HCT116 (cell line): ENCODE measurements around the gene DHRS2. TPM values are rescaled to one million over a fixed set of nuclear protein-coding genes. Genes with fewer than 3 reads are reported as not detected.

Experiments
- ATAC-seq: fragments of 200-7000 bp; cut with Tn5 transposase; 2 replicates; pipeline ENCODE4 v1.9.1; 2020; ENCODE audit warnings: mild to moderate bottlenecking, moderate library complexity
- BruUV-seq: library from RNA; stranded (reverse); fragments of 400-500 nt; replicated peaks from 2 replicates; lab custom pipeline; 2021; lab: Mats Ljungman, UMichigan
- CTCF ChIA-PET: fragments of 300-600 bp; sonication (Branson Sonifier 250); formaldehyde crosslinking; loops from one replicate; lab custom pipeline; 2021; ENCODE audit warnings: antibody characterized with exemption; lab: Charles Lee
- POLR2A ChIA-PET: fragments of 300-600, 350-600 bp; sonication (Branson Sonifier 250); formaldehyde crosslinking; loops from one replicate; lab custom pipeline; 2021; ENCODE audit warnings: antibody characterized with exemption; lab: Charles Lee
- RAD21 ChIA-PET, 2 experiments: fragments of 300-600 bp; sonication (Branson Sonifier 250); formaldehyde crosslinking; loops; one replicate each; lab custom pipeline; 2023; ENCODE audit warnings: low total read pairs in 2 of 2; ENCODE audit not compliant: uncharacterized antibody in 2 of 2, unreplicated experiment in 2 of 2, low non-redundant PET in 1 of 2; lab: Charles Lee
- DNase-seq: peaks from one replicate; pipeline ENCODE4 v3.0.0-alpha.2; 2010; ENCODE audit warnings: low read depth, low spot score
- H2AFZ ChIP-seq: fragments of 200-600 bp; shearing (Covaris generic), sonication (generic); 2 replicates; pipeline ENCODE4 v1.6.1; 2017; ENCODE audit warnings: low read depth, mixed run types, mixed read lengths, antibody characterized with exemption, low read length; ENCODE audit not compliant: poor library complexity, severe bottlenecking
- H3K27ac ChIP-seq: 2 replicates; pipeline ENCODE4 v1.5.1; 2012; ENCODE audit warnings: low read depth, low read length
- H3K27me3 ChIP-seq: fragments of 200-600 bp; sonication (generic); 2 replicates; pipeline ENCODE4 v1.6.1; 2016; ENCODE audit warnings: mixed run types, low read length, mixed read lengths; ENCODE audit not compliant: insufficient read depth
- H3K36me3 ChIP-seq, 2 experiments: fragments of 200-500 bp in 1 of 2; fragments of 200-600 bp in 1 of 2; sonication (Bioruptor generic) in 1 of 2; sonication (generic) in 1 of 2; 2 replicates each; pipeline versions ENCODE4 v1.5.1 to v1.6.1; 2014 to 2016; ENCODE audit warnings: low read length in 2 of 2, inconsistent platforms in 1 of 2, mixed read lengths in 1 of 2, mixed run types in 1 of 2; ENCODE audit not compliant: insufficient read depth in 2 of 2, control insufficient read depth in 1 of 2
- H3K4me1 ChIP-seq, 2 experiments: fragments of 200-600 bp in 1 of 2; sonication (generic) in 1 of 2; 2 replicates each; pipeline versions ENCODE4 v1.5.1 to v1.6.1; 2012 to 2017; ENCODE audit warnings: low read length in 2 of 2, inconsistent platforms in 1 of 2, mild to moderate bottlenecking in 1 of 2, mixed read lengths in 1 of 2, mixed run types in 1 of 2, moderate library complexity in 1 of 2; ENCODE audit not compliant: insufficient read depth in 2 of 2, control insufficient read depth in 1 of 2
- H3K4me2 ChIP-seq: fragments of 200-600 bp; sonication (generic); 2 replicates; pipeline ENCODE4 v1.6.1; 2017; ENCODE audit warnings: mixed run types, low read length, mixed read lengths
- H3K4me3 ChIP-seq, 2 experiments: fragments of 200-600 bp in 1 of 2; sonication (generic) in 1 of 2; replicated peaks in 1 of 2; 2 replicates each; pipeline ENCODE4 v1.5.1; 2011 to 2016; ENCODE audit warnings: low read length in 2 of 2, control low read depth in 1 of 2, low read depth in 1 of 2, mild to moderate bottlenecking in 1 of 2, mixed read lengths in 1 of 2, mixed run types in 1 of 2
- H3K79me2 ChIP-seq: fragments of 200-600 bp; sonication (generic); 2 replicates; pipeline ENCODE4 v1.6.1; 2017; ENCODE audit warnings: mild to moderate bottlenecking, mixed run types, low read length, moderate library complexity, mixed read lengths; ENCODE audit not compliant: insufficient read depth
- H3K9ac ChIP-seq: fragments of 200-600 bp; sonication (generic); 2 replicates; pipeline ENCODE4 v1.6.1; 2016; ENCODE audit warnings: low read length, mixed read lengths
- H3K9me2 ChIP-seq: fragments of 200-600 bp; sonication (generic), shearing (Covaris generic); 2 replicates; pipeline ENCODE4 v1.6.1; 2017; ENCODE audit warnings: mixed run types, mild to moderate bottlenecking, moderate library complexity; ENCODE audit not compliant: insufficient read depth
- H3K9me3 ChIP-seq, 2 experiments: fragments of 200-500 bp in 1 of 2; fragments of 200-600 bp in 1 of 2; sonication (Bioruptor generic) in 1 of 2; sonication (generic) in 1 of 2; 2 replicates each; pipeline ENCODE4 v1.6.1; 2014 to 2017; ENCODE audit warnings: low read length in 2 of 2, mixed read lengths in 2 of 2, inconsistent platforms in 1 of 2, low read depth in 1 of 2, mild to moderate bottlenecking in 1 of 2, mixed run types in 1 of 2, moderate library complexity in 1 of 2; ENCODE audit not compliant: control insufficient read depth in 1 of 2, insufficient read depth in 1 of 2
- H4K20me1 ChIP-seq: fragments of 200-600 bp; sonication (generic), shearing (Covaris generic); 2 replicates; pipeline ENCODE4 v1.6.1; 2017; ENCODE audit warnings: mixed run types, mild to moderate bottlenecking, moderate library complexity; ENCODE audit not compliant: insufficient read depth
- ATF3 ChIP-seq: IDR thresholded peaks from 2 replicates; pipeline ENCODE4 v1.6.1; 2012
- CBX3 ChIP-seq: IDR thresholded peaks from 2 replicates; pipeline ENCODE4 v1.6.1; 2012; ENCODE audit warnings: low read depth
- CEBPB ChIP-seq: IDR thresholded peaks from 2 replicates; pipeline ENCODE4 v1.6.1; 2012; ENCODE audit warnings: low read depth
- CTCF ChIP-seq, 3 experiments: fragments of 200-600 bp in 1 of 3; sonication (generic) in 1 of 3; IDR thresholded peaks in 2 of 3; conservative IDR thresholded peaks in 1 of 3; 2 replicates each; pipeline ENCODE4 v1.5.1; 2012 to 2017; ENCODE audit warnings: low read depth in 2 of 3, low read length in 2 of 3, antibody characterized with exemption in 1 of 3, borderline replicate concordance in 1 of 3, control low read depth in 1 of 3, mild to moderate bottlenecking in 1 of 3, mixed read lengths in 1 of 3, mixed run types in 1 of 3, moderate library complexity in 1 of 3; ENCODE audit not compliant: insufficient read depth in 1 of 3
- ELF1 ChIP-seq: IDR thresholded peaks from 2 replicates; pipeline ENCODE4 v1.6.1; 2012; ENCODE audit warnings: low read depth, borderline replicate concordance
- EZH2phosphoT487 ChIP-seq: fragments of 200-600 bp; IDR thresholded peaks from 2 replicates; pipeline ENCODE4 v1.6.1; 2018; ENCODE audit warnings: antibody characterized with exemption, borderline replicate concordance
- FOSL1 ChIP-seq: IDR thresholded peaks from 2 replicates; pipeline ENCODE4 v1.6.1; 2012; ENCODE audit warnings: low read depth
- JUND ChIP-seq: IDR thresholded peaks from 2 replicates; pipeline ENCODE4 v1.6.1; 2012
- MAX ChIP-seq: IDR thresholded peaks from 2 replicates; pipeline ENCODE4 v1.6.1; 2012
- POLR2A ChIP-seq: IDR thresholded peaks from 2 replicates; pipeline ENCODE4 v1.7.0; 2011; ENCODE audit warnings: borderline replicate concordance; ENCODE audit not compliant: insufficient read depth, insufficient read length; ENCODE audit errors: extremely low read depth
- POLR2AphosphoS5 ChIP-seq: IDR thresholded peaks from 2 replicates; pipeline ENCODE4 v1.6.1; 2011; ENCODE audit warnings: mild to moderate bottlenecking, low read depth, low read length, moderate library complexity
- RAD21 ChIP-seq: IDR thresholded peaks from 2 replicates; pipeline ENCODE4 v1.6.1; 2012; ENCODE audit warnings: low read depth, mild to moderate bottlenecking
- REST ChIP-seq: IDR thresholded peaks from 2 replicates; pipeline ENCODE4 v1.6.1; 2012; ENCODE audit warnings: low read depth
- SP1 ChIP-seq: IDR thresholded peaks from 2 replicates; pipeline ENCODE4 v1.6.1; 2012; ENCODE audit warnings: low read depth
- SRF ChIP-seq: IDR thresholded peaks from 2 replicates; pipeline ENCODE4 v1.6.1; 2012; ENCODE audit warnings: low read depth
- TCF7L2 ChIP-seq: IDR thresholded peaks from 2 replicates; pipeline ENCODE4 v1.7.0; 2011; ENCODE audit warnings: borderline replicate concordance, inconsistent platforms; ENCODE audit not compliant: insufficient read depth, insufficient read length; ENCODE audit errors: extremely low read depth
- YY1 ChIP-seq: IDR thresholded peaks from 2 replicates; pipeline ENCODE4 v1.6.1; 2011; ENCODE audit warnings: low read length, low read depth, moderate library complexity, mild to moderate bottlenecking; ENCODE audit not compliant: insufficient replicate concordance; ENCODE audit errors: extremely low read depth
- ZBTB33 ChIP-seq: IDR thresholded peaks from 2 replicates; pipeline ENCODE4 v1.6.1; 2011; ENCODE audit warnings: mild to moderate bottlenecking, low read length, moderate library complexity; ENCODE audit not compliant: insufficient replicate concordance; ENCODE audit errors: extremely low read depth
- ZFX ChIP-seq: fragments of 450-650 bp; IDR thresholded peaks from 2 replicates; pipeline ENCODE4 v1.6.1; 2017
- ZNF274 ChIP-seq: fragments of 200-500 bp; sonication (Bioruptor generic); IDR thresholded peaks from 2 replicates; pipeline ENCODE4 v1.6.1; 2014; ENCODE audit warnings: mild to moderate bottlenecking, low read depth, low read length, inconsistent platforms
- intact Hi-C: fragments of 100-400 bp; cut with micrococcal nuclease; formaldehyde crosslinking; loops from 2 replicates; pipeline ENCODE4 v1.10.0; 2022
- total RNA-seq: library from RNA; stranded (reverse); gene quantifications from one replicate; pipeline ENCODE4 v1.2.1, GENCODE V29; 2021; ENCODE audit not compliant: unreplicated experiment

DHRS2 gene
- total RNA-seq, 1 experiment from 2014 or later = 10.0 TPM

GRCh38 chr14:23615856-23616255 lies 20.3 kb upstream of the DHRS2 start:
- intact Hi-C loops = no loop called here
- Histone ChIP-seq H3K9me3 (no peaks in the 10 kb centered on the region), H3K79me2 (no peaks in the 10 kb centered on the region), H2AFZ (no peak overlapping the region), H3K36me3 (no peaks in the 10 kb centered on the region), H3K27ac (no peak overlapping the region), H3K27me3 (no peaks in the 10 kb centered on the region), H3K4me2 (no peak overlapping the region), H4K20me1 (no peaks in the 10 kb centered on the region), H3K9me2 (no peaks in the 10 kb centered on the region), H3K4me1 (no peaks in the 10 kb centered on the region), H3K4me3 (no peak overlapping the region), H3K9ac (no peak overlapping the region)
- BruUV-seq = no TSS peak
- POLR2A ChIA-PET = no interaction called here
- CTCF ChIA-PET = interaction anchor here (1.7 to 1.8 kb wide), 2 partner anchors 16 to 27 kb away, joined by 4 to 7 read pairs; no protein-coding TSS in a partner anchor
- no peak for ATAC-seq
- RAD21 ChIA-PET = no interaction called here
- TF ChIP-seq REST (no peak), RAD21 (no peak), EZH2phosphoT487 (no peak), SRF (no peak), ZBTB33 (no peak), ELF1 (no peak), CBX3 (no peak), POLR2AphosphoS5 (no peak), TCF7L2 (no peak), POLR2A (no peak), SP1 (no peak), MAX (no peak), FOSL1 (no peak), CEBPB (no peak), YY1 (no peak), ZNF274 (no peak), ATF3 (no peak), ZFX (no peak), JUND (no peak), CTCF (IDR thresholded peaks at IDR 0.05 in 2 of 3, conservative IDR thresholded peaks at IDR 0.05 in 1 of 3; ENCODE audit: borderline replicate concordance in 1 of 3, insufficient read depth in 1 of 3, low read depth in 2 of 3, low read length in 2 of 3) (no peak)
- TF ChIP-seq, all 23 proteins: peak for 0
- DNase-seq = no peak
